K562 treated with DMSO at 1 percent for 48 hours (cell line): ENCODE data around the gene NLRC5. TPM values are rescaled to one million over a fixed set of nuclear protein-coding genes. Genes with fewer than 3 reads are reported as not detected.

Source experiments
- total RNA-seq: library from RNA; unstranded; fragments of 300-600 nt; gene quantifications from 2 replicates; pipeline ENCODE4 v1.2.3, GENCODE V29; 2022; ENCODE audit warnings: low replicate concordance; ENCODE audit errors: extremely low read depth

Gene NLRC5, protein sequence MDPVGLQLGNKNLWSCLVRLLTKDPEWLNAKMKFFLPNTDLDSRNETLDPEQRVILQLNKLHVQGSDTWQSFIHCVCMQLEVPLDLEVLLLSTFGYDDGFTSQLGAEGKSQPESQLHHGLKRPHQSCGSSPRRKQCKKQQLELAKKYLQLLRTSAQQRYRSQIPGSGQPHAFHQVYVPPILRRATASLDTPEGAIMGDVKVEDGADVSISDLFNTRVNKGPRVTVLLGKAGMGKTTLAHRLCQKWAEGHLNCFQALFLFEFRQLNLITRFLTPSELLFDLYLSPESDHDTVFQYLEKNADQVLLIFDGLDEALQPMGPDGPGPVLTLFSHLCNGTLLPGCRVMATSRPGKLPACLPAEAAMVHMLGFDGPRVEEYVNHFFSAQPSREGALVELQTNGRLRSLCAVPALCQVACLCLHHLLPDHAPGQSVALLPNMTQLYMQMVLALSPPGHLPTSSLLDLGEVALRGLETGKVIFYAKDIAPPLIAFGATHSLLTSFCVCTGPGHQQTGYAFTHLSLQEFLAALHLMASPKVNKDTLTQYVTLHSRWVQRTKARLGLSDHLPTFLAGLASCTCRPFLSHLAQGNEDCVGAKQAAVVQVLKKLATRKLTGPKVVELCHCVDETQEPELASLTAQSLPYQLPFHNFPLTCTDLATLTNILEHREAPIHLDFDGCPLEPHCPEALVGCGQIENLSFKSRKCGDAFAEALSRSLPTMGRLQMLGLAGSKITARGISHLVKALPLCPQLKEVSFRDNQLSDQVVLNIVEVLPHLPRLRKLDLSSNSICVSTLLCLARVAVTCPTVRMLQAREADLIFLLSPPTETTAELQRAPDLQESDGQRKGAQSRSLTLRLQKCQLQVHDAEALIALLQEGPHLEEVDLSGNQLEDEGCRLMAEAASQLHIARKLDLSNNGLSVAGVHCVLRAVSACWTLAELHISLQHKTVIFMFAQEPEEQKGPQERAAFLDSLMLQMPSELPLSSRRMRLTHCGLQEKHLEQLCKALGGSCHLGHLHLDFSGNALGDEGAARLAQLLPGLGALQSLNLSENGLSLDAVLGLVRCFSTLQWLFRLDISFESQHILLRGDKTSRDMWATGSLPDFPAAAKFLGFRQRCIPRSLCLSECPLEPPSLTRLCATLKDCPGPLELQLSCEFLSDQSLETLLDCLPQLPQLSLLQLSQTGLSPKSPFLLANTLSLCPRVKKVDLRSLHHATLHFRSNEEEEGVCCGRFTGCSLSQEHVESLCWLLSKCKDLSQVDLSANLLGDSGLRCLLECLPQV (N-terminal part only)
- total RNA-seq: not detected in 2 replicates

DNA sequence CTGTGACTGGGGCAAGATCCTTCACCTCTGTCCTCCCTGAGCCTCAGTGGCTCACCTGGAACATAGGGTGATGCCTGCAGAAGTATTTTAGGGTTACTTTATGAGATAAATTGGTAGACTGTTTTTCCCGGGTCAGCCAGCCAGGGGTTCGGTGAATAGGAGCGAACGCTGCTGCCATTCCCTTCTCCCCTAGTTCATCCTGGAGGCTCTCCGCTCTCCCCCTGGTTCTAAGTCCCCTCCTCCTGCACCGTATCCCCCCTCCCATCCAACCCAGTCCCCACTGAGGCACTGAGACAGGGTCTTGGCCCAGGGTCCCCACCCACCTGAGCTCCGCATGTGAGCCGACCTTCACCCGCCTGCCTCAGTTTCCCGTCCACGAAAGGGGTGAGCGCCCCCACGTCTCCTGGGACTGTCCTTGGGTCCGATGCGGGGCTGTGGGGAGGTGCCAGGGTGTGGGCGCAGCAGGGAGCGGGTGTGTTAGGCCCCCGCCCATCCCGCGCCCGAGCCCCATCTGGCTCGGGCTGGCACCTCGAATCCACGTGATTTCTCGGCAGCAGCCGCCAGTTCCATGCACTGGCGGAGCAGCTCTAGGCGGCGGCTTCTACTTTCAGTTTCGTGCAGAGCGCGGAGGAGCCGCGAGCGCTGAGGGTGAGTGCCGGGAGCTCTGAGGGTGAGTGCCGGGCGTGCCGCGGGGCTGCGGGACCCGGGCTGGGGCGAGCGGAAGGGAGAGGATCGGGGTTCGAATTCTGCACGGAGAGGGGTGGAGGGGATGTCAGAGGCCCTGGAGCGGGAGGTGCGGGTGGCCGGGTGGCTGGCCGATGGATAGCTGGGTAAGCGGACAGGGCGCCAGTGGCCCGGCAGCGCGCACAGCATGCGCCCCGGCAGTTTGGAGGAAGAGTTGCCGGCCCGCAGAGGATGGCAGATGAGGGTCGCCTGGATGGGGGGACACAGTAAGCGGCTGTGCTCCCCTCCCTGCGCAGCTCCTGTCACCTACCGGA is at the start of gene NLRC5:
TSS of gene NLRC5 (plus strand) at position 610 of the 998 bp plus-strand sequence. CDS start 31,156 bp downstream, outside the sequence.

DNA sequence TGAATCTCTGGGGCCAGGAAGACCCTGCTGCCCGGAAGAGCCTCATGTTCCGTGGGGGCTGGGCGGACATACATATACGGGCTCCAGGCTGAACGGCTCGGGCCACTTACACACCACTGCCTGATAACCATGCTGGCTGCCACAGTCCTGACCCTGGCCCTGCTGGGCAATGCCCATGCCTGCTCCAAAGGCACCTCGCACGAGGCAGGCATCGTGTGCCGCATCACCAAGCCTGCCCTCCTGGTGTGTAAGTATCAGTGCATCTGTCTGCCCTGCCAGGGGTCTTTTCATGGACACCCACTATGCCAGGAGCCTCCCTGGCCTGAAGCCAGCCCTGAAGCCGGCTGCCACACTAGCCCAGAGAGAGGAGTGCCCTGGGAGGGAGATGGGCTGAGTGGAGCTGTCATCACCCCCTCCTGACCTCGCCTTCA is 27.5 kb upstream of the NLRC5 start, which contains the start of gene CETP:
TSS of gene CETP (plus strand) at position 100 of the 431 bp plus-strand sequence. CDS start at position 130, 30 bp downstream.

DNA sequence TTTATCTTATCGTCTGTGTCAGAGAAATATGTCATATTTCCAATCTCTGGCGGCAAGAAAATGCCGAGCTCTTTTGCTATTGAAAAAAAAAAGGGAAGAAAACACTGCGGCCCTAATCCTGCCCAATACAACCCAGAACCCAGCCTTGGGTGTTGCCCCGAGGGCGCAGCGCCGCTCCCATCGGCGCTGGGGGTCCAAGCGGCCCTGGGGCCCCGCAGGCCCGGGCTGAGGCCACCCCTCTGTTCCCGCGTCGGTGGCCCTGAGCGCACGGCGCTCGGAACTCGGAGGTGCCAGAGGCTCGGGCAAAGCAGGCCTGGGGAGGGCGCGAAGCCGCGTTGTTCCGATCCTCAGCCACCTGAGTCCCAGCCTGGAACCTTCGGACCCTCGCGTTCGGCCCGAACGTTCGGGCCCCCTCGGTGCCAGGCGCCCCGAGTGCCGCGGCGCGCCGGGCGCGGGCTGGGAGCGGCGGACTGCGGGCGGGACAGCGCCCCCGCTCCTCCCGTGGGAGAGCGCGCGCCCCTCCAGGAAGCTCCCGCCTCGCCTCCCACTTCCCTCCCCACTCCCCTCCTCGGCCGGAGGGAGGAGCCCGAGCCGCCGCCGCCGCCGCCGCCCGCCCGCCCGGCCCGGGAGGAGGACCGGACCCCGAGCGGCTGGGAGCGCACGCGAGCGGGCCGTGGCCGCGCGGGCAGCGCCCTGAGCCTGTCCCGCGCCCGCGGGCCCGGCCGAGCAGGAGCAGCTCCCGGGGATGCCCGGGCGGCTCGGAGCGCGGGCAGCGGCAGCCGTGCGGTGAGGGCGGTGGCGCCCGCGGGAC is 102.8 kb downstream of the NLRC5 start, which contains the start of gene CPNE2:
TSS of gene CPNE2 (plus strand) at position 609 of the 811 bp plus-strand sequence. CDS start 18,160 bp downstream, outside the sequence.

Other genes with a start within 250 kb of the NLRC5 start
- not detected in 2 replicates for gene SLC12A3, start 124.3 kb upstream of the NLRC5 start, total RNA-seq
- not detected in 2 replicates for gene HERPUD1, start 57.4 kb upstream of the NLRC5 start, total RNA-seq
- not detected in 2 replicates for gene CETP, start 27.6 kb upstream of the NLRC5 start, total RNA-seq
- not detected in 2 replicates for gene CPNE2, start 103.0 kb downstream of the NLRC5 start, total RNA-seq
- not detected in 2 replicates for gene PSME3IP1, start 196.5 kb downstream of the NLRC5 start, total RNA-seq
- not detected in 2 replicates for gene RSPRY1, start 196.8 kb downstream of the NLRC5 start, total RNA-seq